ENCODE measurements around the gene TMEM256. TPM values are rescaled to one million over a fixed set of nuclear protein-coding genes. Genes with fewer than 3 reads are reported as not detected.
"Not testable (repeated sequence)": the region's sequence is repeated elsewhere in the genome, so short reads cannot be mapped to it uniquely, and the experiment has no call there.

TMEM256 gene
- total RNA-seq, 1 donor from 2014 or later = 118 TPM

DNA sequence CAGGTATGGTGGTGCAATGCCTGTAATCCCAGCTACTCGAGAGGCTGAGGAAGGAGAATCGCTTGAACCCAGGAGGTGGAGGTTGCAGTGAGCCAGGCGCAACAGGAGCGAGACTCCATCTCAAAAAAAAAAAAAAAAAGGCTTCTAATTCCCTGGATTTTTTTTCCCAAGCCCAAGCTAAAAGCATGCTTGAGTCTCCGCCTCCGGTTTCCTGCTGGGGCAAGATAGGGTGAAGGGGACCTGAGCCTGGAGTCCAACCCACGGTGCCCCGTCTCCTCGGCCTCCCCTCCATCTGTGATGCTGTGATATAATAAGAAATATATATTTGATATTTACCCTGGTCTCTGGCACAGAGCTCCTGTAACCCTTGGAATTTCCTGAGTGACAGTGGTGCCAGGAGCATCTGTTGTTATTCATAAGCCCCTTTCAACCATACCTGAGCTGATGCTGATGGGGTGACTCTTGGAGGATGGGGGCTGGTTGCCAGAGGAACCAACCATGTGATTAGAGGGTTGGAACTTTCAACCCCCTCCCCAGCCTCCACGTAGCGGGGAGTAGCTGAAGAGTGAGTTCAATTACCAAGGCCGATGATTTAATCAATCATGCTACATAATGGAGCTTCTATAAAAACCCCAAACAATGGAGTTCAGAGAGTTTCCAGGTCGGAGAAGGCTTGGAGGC, 35.8 kb downstream of the TMEM256 start:
- intact Hi-C loops (cut with DNase I) = no loop called here
- H3K9me3 ChIP-seq = no peaks in the 10 kb centered on the region
- TF ChIP-seq POLR2A (IDR thresholded peaks at IDR 0.05) = no peak
- TF ChIP-seq, protein P1, sequence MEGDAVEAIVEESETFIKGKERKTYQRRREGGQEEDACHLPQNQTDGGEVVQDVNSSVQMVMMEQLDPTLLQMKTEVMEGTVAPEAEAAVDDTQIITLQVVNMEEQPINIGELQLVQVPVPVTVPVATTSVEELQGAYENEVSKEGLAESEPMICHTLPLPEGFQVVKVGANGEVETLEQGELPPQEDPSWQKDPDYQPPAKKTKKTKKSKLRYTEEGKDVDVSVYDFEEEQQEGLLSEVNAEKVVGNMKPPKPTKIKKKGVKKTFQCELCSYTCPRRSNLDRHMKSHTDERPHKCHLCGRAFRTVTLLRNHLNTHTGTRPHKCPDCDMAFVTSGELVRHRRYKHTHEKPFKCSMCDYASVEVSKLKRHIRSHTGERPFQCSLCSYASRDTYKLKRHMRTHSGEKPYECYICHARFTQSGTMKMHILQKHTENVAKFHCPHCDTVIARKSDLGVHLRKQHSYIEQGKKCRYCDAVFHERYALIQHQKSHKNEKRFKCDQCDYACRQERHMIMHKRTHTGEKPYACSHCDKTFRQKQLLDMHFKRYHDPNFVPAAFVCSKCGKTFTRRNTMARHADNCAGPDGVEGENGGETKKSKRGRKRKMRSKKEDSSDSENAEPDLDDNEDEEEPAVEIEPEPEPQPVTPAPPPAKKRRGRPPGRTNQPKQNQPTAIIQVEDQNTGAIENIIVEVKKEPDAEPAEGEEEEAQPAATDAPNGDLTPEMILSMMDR (IDR thresholded peaks at IDR 0.05) = no peak
- H3K27me3 ChIP-seq = no peaks in the 10 kb centered on the region
- no peaks in the 10 kb centered on the region for H3K36me3 ChIP-seq
- no peaks in the 10 kb centered on the region for H3K4me1 ChIP-seq
- DNase-seq (ENCODE audit: extremely low spot score in 2 of 2) = no peak
- no peak overlapping the region for H3K4me3 ChIP-seq
- H3K27ac ChIP-seq = no peak overlapping the region

DNA sequence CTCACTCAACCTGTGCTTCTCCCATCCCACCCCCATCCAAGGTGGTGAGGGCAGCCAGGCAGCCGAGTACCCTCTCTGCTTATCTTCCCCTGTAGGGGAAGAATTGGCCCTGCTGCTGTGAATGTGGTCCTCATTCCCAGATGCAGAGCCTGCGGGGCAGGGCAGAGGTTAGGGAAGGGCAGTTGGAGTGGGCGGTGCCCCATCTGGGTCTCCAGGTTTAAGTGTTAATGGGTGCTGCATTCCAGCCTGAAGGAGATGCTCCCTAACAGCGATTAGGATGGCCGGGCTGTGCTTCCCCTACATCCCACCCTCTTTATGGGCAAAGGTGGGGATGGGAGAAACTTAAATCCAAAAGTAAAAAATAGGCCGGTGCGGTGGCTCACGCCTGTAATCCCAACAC, 36.8 kb downstream of the TMEM256 start:
- no peak for DNase-seq (ENCODE audit: extremely low spot score in 2 of 2)

DNA sequence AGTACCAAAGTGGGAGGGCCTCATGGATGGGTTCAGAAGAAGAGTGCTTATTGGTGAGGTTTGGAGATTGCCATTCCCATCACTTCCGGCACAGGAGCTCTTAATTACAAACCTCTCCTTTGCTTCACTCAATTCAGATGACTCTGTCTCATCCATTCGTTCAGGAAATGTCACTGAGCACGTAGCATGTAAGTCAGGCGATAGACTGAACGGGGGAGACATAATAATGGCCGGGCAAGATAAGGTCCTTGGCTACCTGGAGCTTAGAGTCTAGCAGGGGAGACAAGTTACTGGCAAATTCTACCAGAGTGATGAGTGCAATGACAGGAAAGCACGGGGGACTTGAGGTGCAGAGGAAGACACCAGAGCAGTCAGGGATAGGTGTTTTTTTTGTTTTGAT, 37.9 kb downstream of the TMEM256 start:
- DNase-seq (ENCODE audit: extremely low spot score in 2 of 2); H3K36me3 ChIP-seq; H3K27me3 ChIP-seq; intact Hi-C loops (cut with DNase I); H3K4me3 ChIP-seq; H3K27ac ChIP-seq; H3K9me3 ChIP-seq; H3K4me1 ChIP-seq: not testable (repeated sequence)

More for the DNA sequence above, 36.8 kb downstream of the TMEM256 start:
- Histone ChIP-seq H3K4me1 (no peaks in the 10 kb centered on the region), H3K27me3 (no peaks in the 10 kb centered on the region), H3K9me3 (no peaks in the 10 kb centered on the region), H3K36me3 (no peaks in the 10 kb centered on the region), H3K27ac (no peak overlapping the region), H3K4me3 (no peak overlapping the region)
- intact Hi-C loops (cut with DNase I) = no loop called here
- TF ChIP-seq POLR2A (IDR thresholded peaks at IDR 0.05) (no peak), POLR2AphosphoS5 (IDR thresholded peaks at IDR 0.05; ENCODE audit: insufficient read depth in 1 of 2, low read depth in 1 of 2) (no peak)
- TF ChIP-seq, protein P1 (IDR thresholded peaks at IDR 0.05) = no peak

DNA sequence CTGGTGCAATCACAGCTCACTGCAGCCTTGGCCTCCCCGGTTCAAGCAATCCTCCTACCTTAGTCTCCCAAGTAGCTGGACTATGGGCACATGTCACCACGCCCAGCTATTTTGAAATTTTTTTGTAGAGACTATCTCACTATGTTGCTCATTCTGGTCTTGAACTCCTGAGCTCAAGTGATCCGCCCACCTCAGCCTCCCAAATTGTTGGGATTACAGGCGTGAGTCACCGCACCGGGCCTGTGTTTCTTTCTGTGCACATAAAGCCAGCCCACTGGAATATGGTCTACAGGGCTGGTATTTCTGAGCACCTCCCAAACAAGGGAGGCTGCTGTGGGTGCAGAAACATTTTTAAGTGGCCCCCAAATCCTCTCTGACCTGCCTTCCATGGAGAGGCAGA, 40.6 kb downstream of the TMEM256 start:
- intact Hi-C loops (cut with DNase I) = no loop called here
- Histone ChIP-seq H3K4me3 (no peak overlapping the region), H3K27me3 (no peaks in the 10 kb centered on the region), H3K9me3 (no peaks in the 10 kb centered on the region), H3K27ac (no peak overlapping the region), H3K4me1 (no peaks in the 10 kb centered on the region), H3K36me3 (no peaks in the 10 kb centered on the region)
- no peak for DNase-seq (ENCODE audit: extremely low spot score in 2 of 2)
- TF ChIP-seq, protein P1 (IDR thresholded peaks at IDR 0.05) = no peak
- no peak for TF ChIP-seq POLR2AphosphoS5 (IDR thresholded peaks at IDR 0.05; ENCODE audit: insufficient read depth in 1 of 2, low read depth in 1 of 2)
- no peak for TF ChIP-seq POLR2A (IDR thresholded peaks at IDR 0.05)

DNA sequence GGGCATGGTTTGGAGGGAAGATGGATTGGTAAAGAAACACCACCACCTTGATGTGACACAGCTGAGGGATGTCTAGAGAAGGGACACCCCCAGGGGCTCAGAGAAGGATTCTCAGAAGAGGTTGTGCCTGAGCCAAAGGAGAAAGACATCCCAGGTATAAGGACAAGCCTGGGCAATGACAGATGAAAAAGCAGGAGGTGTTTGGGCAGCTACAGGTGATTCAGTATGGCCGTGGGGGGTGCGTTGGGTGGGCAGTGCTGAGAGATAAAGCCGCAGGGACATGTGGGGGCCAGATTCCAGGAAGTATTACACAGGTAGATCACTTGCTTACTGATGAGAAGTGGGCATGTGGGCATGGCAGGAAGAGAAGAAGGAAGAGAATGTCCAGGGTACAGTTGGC, 42.0 kb downstream of the TMEM256 start:
- no peaks in the 10 kb centered on the region for H3K9me3 ChIP-seq
- no peak for DNase-seq (ENCODE audit: extremely low spot score in 2 of 2)
- TF ChIP-seq, protein P1 (IDR thresholded peaks at IDR 0.05) = no peak
- TF ChIP-seq POLR2AphosphoS5 (IDR thresholded peaks at IDR 0.05; ENCODE audit: insufficient read depth in 1 of 2, low read depth in 1 of 2) (no peak), POLR2A (IDR thresholded peaks at IDR 0.05) (no peak)
- no peak overlapping the region for H3K27ac ChIP-seq
- H3K36me3 ChIP-seq = no peaks in the 10 kb centered on the region
- no peaks in the 10 kb centered on the region for H3K27me3 ChIP-seq
- no peak overlapping the region for H3K4me3 ChIP-seq
- no peaks in the 10 kb centered on the region for H3K4me1 ChIP-seq
- intact Hi-C loops (cut with DNase I) = no loop called here
